ENCODE results near the gene TRAPPC11.

The TRAPPC11 gene

DNA sequence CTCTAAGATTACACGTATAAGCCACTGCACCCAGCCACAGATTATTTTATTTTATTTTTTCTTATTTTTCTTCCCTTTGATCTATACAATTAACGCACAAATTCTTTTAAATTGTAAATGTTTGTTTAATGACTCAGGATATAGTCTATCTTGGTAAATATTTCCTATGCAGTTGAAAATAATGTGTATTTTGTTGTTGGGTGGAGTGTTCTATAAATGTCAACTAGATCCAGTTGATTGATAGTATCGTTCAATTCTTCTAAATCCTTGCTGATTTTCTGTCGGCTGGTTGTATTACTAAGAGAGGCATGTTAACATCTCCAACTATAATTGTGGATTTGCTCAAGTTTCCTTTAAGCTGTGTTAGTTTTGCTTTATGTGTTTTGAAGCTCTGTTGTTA is 92.0 kb downstream of the TRAPPC11 start:
- no peak overlapping the region for H2AFZ ChIP-seq (ENCODE audit: low read depth, low read length)
- H3K27ac ChIP-seq (ENCODE audit: low read length), result no peak overlapping the region
- H3K4me3 ChIP-seq (ENCODE audit: low read depth in 1 of 2, low read length in 2 of 2), result no peak overlapping the region
- no peaks in the 10 kb centered on the region for H4K20me1 ChIP-seq (ENCODE audit: insufficient read depth, low read length)
- no peak for TF ChIP-seq EZH2 (IDR thresholded peaks at IDR 0.05; ENCODE audit: borderline replicate concordance, low read depth, low read length, severe bottlenecking)
- TF ChIP-seq, protein P1, sequence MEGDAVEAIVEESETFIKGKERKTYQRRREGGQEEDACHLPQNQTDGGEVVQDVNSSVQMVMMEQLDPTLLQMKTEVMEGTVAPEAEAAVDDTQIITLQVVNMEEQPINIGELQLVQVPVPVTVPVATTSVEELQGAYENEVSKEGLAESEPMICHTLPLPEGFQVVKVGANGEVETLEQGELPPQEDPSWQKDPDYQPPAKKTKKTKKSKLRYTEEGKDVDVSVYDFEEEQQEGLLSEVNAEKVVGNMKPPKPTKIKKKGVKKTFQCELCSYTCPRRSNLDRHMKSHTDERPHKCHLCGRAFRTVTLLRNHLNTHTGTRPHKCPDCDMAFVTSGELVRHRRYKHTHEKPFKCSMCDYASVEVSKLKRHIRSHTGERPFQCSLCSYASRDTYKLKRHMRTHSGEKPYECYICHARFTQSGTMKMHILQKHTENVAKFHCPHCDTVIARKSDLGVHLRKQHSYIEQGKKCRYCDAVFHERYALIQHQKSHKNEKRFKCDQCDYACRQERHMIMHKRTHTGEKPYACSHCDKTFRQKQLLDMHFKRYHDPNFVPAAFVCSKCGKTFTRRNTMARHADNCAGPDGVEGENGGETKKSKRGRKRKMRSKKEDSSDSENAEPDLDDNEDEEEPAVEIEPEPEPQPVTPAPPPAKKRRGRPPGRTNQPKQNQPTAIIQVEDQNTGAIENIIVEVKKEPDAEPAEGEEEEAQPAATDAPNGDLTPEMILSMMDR (IDR thresholded peaks at IDR 0.05; ENCODE audit: borderline replicate concordance, extremely low read depth, low read length, poor library complexity, severe bottlenecking), result no peak
- ATAC-seq (ENCODE audit: insufficient read depth, low read depth) (no peak), DNase-seq (no peak)
- no peaks in the 10 kb centered on the region for H3K27me3 ChIP-seq (ENCODE audit: insufficient read depth, low read length, poor library complexity)
- H3K4me1 ChIP-seq (ENCODE audit: insufficient read depth, low read length), result no peaks in the 10 kb centered on the region
- H3K9me3 ChIP-seq (ENCODE audit: insufficient read depth, low read length, severe bottlenecking), result peaks cover 2% of the 10 kb centered on the region
- no peaks in the 10 kb centered on the region for H3K79me2 ChIP-seq (ENCODE audit: insufficient read depth, low read length)
- no peaks in the 10 kb centered on the region for H3K36me3 ChIP-seq (ENCODE audit: insufficient read depth, low read length)
- no peak overlapping the region for H3K9ac ChIP-seq (ENCODE audit: low read depth, low read length)
- no peak overlapping the region for H3K4me2 ChIP-seq (ENCODE audit: insufficient read depth, low read length)

DNA sequence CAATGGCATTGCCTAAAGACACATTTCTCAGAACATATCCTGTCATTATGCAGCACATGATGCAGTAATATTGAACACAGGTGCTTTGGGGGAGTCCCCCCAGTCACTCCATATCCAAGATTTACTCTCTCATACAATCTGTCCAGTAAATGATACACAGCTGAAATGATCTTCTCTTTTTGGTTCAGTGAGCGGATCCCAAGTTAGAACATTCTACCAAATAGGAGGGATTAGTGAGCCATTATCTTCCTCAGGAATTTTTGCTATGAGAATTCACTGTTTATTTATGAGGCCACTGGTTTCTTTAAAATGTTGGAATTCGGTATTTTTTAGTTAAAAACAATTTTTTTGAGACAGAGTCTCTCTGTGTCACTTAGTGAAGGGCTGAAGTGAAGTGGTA is 96.5 kb downstream of the TRAPPC11 start:
- Histone ChIP-seq H3K4me1 (ENCODE audit: insufficient read depth, low read length) (no peaks in the 10 kb centered on the region), H3K9me3 (ENCODE audit: insufficient read depth, low read length, severe bottlenecking) (no peaks in the 10 kb centered on the region), H3K9ac (ENCODE audit: low read depth, low read length) (no peak overlapping the region), H3K4me3 (ENCODE audit: low read depth in 1 of 2, low read length in 2 of 2) (no peak overlapping the region), H3K27me3 (ENCODE audit: insufficient read depth, low read length, poor library complexity) (no peaks in the 10 kb centered on the region), H3K79me2 (ENCODE audit: insufficient read depth, low read length) (no peaks in the 10 kb centered on the region), H3K27ac (ENCODE audit: low read length) (no peak overlapping the region), H3K4me2 (ENCODE audit: insufficient read depth, low read length) (no peak overlapping the region), H4K20me1 (ENCODE audit: insufficient read depth, low read length) (no peaks in the 10 kb centered on the region), H2AFZ (ENCODE audit: low read depth, low read length) (no peak overlapping the region), H3K36me3 (ENCODE audit: insufficient read depth, low read length) (no peaks in the 10 kb centered on the region)
- TF ChIP-seq, protein P1 (IDR thresholded peaks at IDR 0.05; ENCODE audit: borderline replicate concordance, extremely low read depth, low read length, poor library complexity, severe bottlenecking), result no peak
- no peak for TF ChIP-seq EZH2 (IDR thresholded peaks at IDR 0.05; ENCODE audit: borderline replicate concordance, low read depth, low read length, severe bottlenecking)
- DNase-seq, result no peak
- ATAC-seq (ENCODE audit: insufficient read depth, low read depth), result no peak

DNA sequence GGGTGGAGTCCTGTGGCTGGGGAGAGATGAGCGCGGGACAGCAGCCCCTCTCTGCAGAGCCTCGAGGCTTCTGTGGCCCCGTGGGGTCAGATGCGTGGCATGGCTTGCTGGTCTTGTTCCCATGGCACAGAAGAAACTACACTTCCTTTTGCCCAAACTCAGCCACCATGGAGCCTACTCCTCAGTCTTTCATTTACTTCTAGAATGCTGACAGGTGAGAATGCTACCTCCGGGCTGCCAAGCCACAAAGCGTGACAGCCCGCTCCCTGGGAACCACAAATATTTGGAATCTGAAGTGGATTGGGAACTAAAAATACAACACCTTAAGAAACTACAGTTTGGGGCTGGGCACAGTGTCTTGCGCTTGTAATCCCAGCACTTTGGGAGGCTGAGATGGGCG is 98.0 kb downstream of the TRAPPC11 start:
- Histone ChIP-seq H3K79me2 (ENCODE audit: insufficient read depth, low read length) (no peaks in the 10 kb centered on the region), H3K4me2 (ENCODE audit: insufficient read depth, low read length) (no peak overlapping the region), H3K27ac (ENCODE audit: low read length) (no peak overlapping the region), H3K9ac (ENCODE audit: low read depth, low read length) (no peak overlapping the region), H3K9me3 (ENCODE audit: insufficient read depth, low read length, severe bottlenecking) (no peaks in the 10 kb centered on the region), H3K4me3 (ENCODE audit: low read depth in 1 of 2, low read length in 2 of 2) (no peak overlapping the region), H4K20me1 (ENCODE audit: insufficient read depth, low read length) (no peaks in the 10 kb centered on the region), H3K36me3 (ENCODE audit: insufficient read depth, low read length) (no peaks in the 10 kb centered on the region), H3K4me1 (ENCODE audit: insufficient read depth, low read length) (no peaks in the 10 kb centered on the region), H2AFZ (ENCODE audit: low read depth, low read length) (no peak overlapping the region), H3K27me3 (ENCODE audit: insufficient read depth, low read length, poor library complexity) (peaks cover 3% of the 10 kb centered on the region)
- DNase-seq, result no peak
- no peak for ATAC-seq (ENCODE audit: insufficient read depth, low read depth)
- TF ChIP-seq, protein P1 (IDR thresholded peaks at IDR 0.05; ENCODE audit: borderline replicate concordance, extremely low read depth, low read length, poor library complexity, severe bottlenecking), result no peak
- no peak for TF ChIP-seq EZH2 (IDR thresholded peaks at IDR 0.05; ENCODE audit: borderline replicate concordance, low read depth, low read length, severe bottlenecking)

All from DND-41 (cell line).